DND-41 (cell line): ENCODE results near the gene STX17.

Source experiments
- ATAC-seq: fragments of 200-7000 bp; cut with Tn5 transposase; 3 replicates; pipeline ENCODE4 v1.9.1; 2021; ENCODE audit warnings: low read depth; ENCODE audit not compliant: insufficient read depth
- DNase-seq: peaks from one replicate; pipeline ENCODE4 v3.0.0-alpha.2; 2020
- H2AFZ ChIP-seq: 2 replicates; pipeline ENCODE4 v1.6.0; 2012; ENCODE audit warnings: low read depth, low read length
- H3K27ac ChIP-seq: 2 replicates; pipeline ENCODE4 v1.5.1; 2012; ENCODE audit warnings: low read length, inconsistent platforms
- H3K27me3 ChIP-seq: fragments of 200-600 bp; sonication (generic); 2 replicates; pipeline ENCODE4 v1.6.0; 2012; ENCODE audit warnings: low read length, mild to moderate bottlenecking, inconsistent platforms; ENCODE audit not compliant: insufficient read depth, poor library complexity
- H3K36me3 ChIP-seq: 2 replicates; pipeline ENCODE4 v1.5.1; 2012; ENCODE audit warnings: low read length, inconsistent platforms; ENCODE audit not compliant: insufficient read depth
- H3K4me1 ChIP-seq: 2 replicates; pipeline ENCODE4 v1.5.1; 2012; ENCODE audit warnings: mild to moderate bottlenecking, low read length; ENCODE audit not compliant: insufficient read depth
- H3K4me2 ChIP-seq: 2 replicates; pipeline ENCODE4 v1.6.0; 2012; ENCODE audit warnings: mild to moderate bottlenecking, moderate library complexity, low read length, inconsistent platforms; ENCODE audit not compliant: insufficient read depth
- H3K4me3 ChIP-seq, 2 experiments: fragments of 200-600 bp in 1 of 2; shearing (Covaris generic) in 1 of 2; 2 replicates each; pipeline ENCODE4 v1.5.1; 2012 to 2016; ENCODE audit warnings: inconsistent platforms in 2 of 2, low read length in 2 of 2, mild to moderate bottlenecking in 2 of 2, low read depth in 1 of 2, moderate library complexity in 1 of 2
- H3K79me2 ChIP-seq: 2 replicates; pipeline ENCODE4 v1.6.0; 2012; ENCODE audit warnings: low read length, inconsistent platforms; ENCODE audit not compliant: insufficient read depth
- H3K9ac ChIP-seq: 2 replicates; pipeline ENCODE4 v1.6.0; 2012; ENCODE audit warnings: low read depth, mild to moderate bottlenecking, inconsistent platforms, low read length, moderate library complexity
- H3K9me3 ChIP-seq: 2 replicates; pipeline ENCODE4 v1.5.1; 2012; ENCODE audit warnings: low read length, moderate library complexity, mild to moderate bottlenecking, inconsistent platforms; ENCODE audit not compliant: insufficient read depth, severe bottlenecking
- H4K20me1 ChIP-seq: 2 replicates; pipeline ENCODE4 v1.6.0; 2012; ENCODE audit warnings: low read length; ENCODE audit not compliant: insufficient read depth
- CTCF ChIP-seq: IDR thresholded peaks from 2 replicates; pipeline ENCODE4 v1.5.1; 2012; ENCODE audit warnings: borderline replicate concordance, low read length, moderate library complexity, mild to moderate bottlenecking; ENCODE audit not compliant: poor library complexity, severe bottlenecking; ENCODE audit errors: extremely low read depth
- EZH2 ChIP-seq: IDR thresholded peaks from 3 replicates; pipeline ENCODE4 v1.6.1; 2012; ENCODE audit warnings: borderline replicate concordance, low read depth, mild to moderate bottlenecking, moderate library complexity, low read length, inconsistent platforms; ENCODE audit not compliant: severe bottlenecking

Gene STX17

DNA sequence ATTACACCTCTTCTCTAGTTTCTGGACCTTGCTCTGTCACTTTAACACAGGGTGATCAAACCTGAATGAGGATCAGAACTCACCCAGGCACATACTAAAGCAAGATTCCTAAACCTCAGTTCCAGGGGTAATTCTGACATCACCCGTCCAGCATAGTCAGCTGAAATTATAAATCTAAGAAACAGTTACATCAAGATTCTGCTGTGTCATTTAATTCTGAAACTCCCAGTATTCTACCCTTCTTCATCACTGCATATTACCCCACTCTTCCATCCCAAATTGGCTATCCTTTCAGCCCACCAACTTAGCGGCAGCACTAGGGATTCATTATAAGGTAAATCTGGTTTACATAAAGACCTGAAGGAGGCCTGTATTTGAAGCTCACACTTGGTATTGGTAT lies 64.0 kb downstream of the STX17 start:
- Histone ChIP-seq H4K20me1 (no peaks in the 10 kb centered on the region), H2AFZ (no peak overlapping the region), H3K27ac (no peak overlapping the region), H3K9me3 (no peaks in the 10 kb centered on the region), H3K4me2 (no peak overlapping the region), H3K4me1 (no peaks in the 10 kb centered on the region), H3K36me3 (peaks cover 3% of the 10 kb centered on the region; the same call in 1 of the 2 replicates), H3K9ac (no peak overlapping the region), H3K27me3 (no peaks in the 10 kb centered on the region), H3K4me3 (no peak overlapping the region), H3K79me2 (no peaks in the 10 kb centered on the region)
- ATAC-seq (no peak), DNase-seq (no peak)
- TF ChIP-seq CTCF, result no peak
- TF ChIP-seq EZH2, result no peak

DNA sequence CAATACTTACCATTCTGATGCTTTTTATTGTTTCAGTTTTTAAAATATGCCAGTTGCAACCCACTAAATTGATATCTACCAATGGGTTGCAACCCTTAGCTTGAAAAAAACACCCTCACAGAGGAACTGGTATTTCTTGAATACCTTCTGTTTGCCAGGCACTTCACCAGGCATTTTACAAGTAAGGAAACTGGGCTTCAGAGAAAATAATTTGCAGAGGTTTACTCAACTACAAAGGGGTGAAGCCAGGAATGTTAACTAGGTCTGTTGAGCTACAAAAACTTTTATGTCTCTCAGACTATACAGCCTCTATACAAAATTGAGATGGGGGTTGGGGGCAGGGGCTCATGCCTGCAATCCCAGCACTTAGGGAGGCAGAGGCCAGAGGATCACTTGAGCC lies 65.0 kb downstream of the STX17 start:
- DNase-seq, result no peak
- no peak overlapping the region for H2AFZ ChIP-seq
- no peak for ATAC-seq
- no peak overlapping the region for H3K4me2 ChIP-seq
- H4K20me1 ChIP-seq, result no peaks in the 10 kb centered on the region
- H3K79me2 ChIP-seq, result no peaks in the 10 kb centered on the region
- peaks cover 3% of the 10 kb centered on the region; the same call in 1 of the 2 replicates for H3K36me3 ChIP-seq
- no peaks in the 10 kb centered on the region for H3K4me1 ChIP-seq
- TF ChIP-seq EZH2 (no peak), CTCF (no peak)
- H3K4me3 ChIP-seq, result no peak overlapping the region
- no peak overlapping the region for H3K27ac ChIP-seq
- no peaks in the 10 kb centered on the region for H3K27me3 ChIP-seq
- H3K9me3 ChIP-seq, result no peaks in the 10 kb centered on the region
- no peak overlapping the region for H3K9ac ChIP-seq

DNA sequence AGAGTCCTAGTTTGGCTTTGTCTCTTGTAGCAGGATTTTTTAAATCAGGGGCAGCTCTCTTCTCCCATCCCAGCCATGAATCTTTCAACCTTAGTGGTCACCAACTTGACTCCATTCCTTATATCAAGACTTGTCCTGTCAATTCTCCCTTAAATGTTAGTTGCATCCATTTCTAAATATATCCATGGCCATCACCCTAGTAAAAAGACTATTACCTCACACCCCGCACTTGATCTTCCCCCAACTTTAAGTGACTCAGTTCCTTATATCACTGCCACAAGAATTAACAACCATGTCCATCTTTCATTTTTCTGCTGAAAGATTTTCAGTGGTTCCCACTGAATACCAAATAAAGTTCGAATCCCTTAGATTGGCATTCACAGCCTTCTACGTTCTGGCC lies 67.0 kb downstream of the STX17 start:
- DNase-seq, result no peak
- ATAC-seq, result no peak
- H3K36me3 ChIP-seq, result no peaks in the 10 kb centered on the region; the same call in 1 of the 2 replicates
- TF ChIP-seq CTCF, result no peak
- TF ChIP-seq EZH2, result no peak
- H3K79me2 ChIP-seq, result no peaks in the 10 kb centered on the region
- no peaks in the 10 kb centered on the region for H3K9me3 ChIP-seq
- H3K4me1 ChIP-seq, result no peaks in the 10 kb centered on the region
- no peak overlapping the region for H3K27ac ChIP-seq
- no peak overlapping the region for H2AFZ ChIP-seq
- no peak overlapping the region for H3K9ac ChIP-seq
- no peak overlapping the region for H3K4me3 ChIP-seq
- H4K20me1 ChIP-seq, result no peaks in the 10 kb centered on the region
- H3K27me3 ChIP-seq, result no peaks in the 10 kb centered on the region
- no peak overlapping the region for H3K4me2 ChIP-seq
